AG04450 (cell line): Measurements from ENCODE around the gene POU5F2. TPM values are rescaled to one million over a fixed set of nuclear protein-coding genes. Genes with fewer than 3 reads are reported as not detected.

Experiments
- CTCF ChIA-PET: fragments of 300-600, 350-600 bp; formaldehyde crosslinking; extraction: SDS; loops from one replicate; lab custom pipeline; 2022; ENCODE audit warnings: antibody characterized with exemption, inconsistent platforms; lab: Charles Lee
- POLR2A ChIA-PET: fragments of 350-600 bp; formaldehyde crosslinking; extraction: SDS; loops from one replicate; lab custom pipeline; 2021; ENCODE audit warnings: antibody characterized with exemption, inconsistent platforms; lab: Yijun Ruan, JAX
- DNase-seq: peaks from one replicate; pipeline ENCODE4 v3.0.0-alpha.2; 2011; ENCODE audit warnings: low read depth, low spot score
- H3K27ac ChIP-seq: one replicate; pipeline ENCODE4 v1.5.1; 2012; ENCODE audit warnings: low read depth, low read length, control low read depth
- H3K27me3 ChIP-seq: one replicate; pipeline ENCODE4 v1.6.0; 2012; ENCODE audit warnings: low read length; ENCODE audit not compliant: control insufficient read depth, insufficient read depth
- H3K4me3 ChIP-seq: 2 replicates; pipeline ENCODE4 v1.5.1; 2011; ENCODE audit warnings: mild to moderate bottlenecking, low read depth, low read length, control low read depth
- H3K9me3 ChIP-seq: 2 replicates; pipeline ENCODE4 v1.5.1; 2012; ENCODE audit warnings: low read length; ENCODE audit not compliant: control insufficient read depth, insufficient read depth
- CTCF ChIP-seq: IDR thresholded peaks from 2 replicates; pipeline ENCODE4 v1.5.1; 2011; ENCODE audit warnings: low read depth, low read length, control low read depth, inconsistent platforms
- polyA plus RNA-seq: library from polyadenylated mRNA; depleted of rRNA; stranded (reverse); fragments of >200 nt; gene quantifications from 2 replicates; pipeline ENCODE4 v1.2.3, GENCODE V29; 2011

The POU5F2 gene
- polyA plus RNA-seq, 1 experiment = 0.09 TPM

GRCh38 chr5:93785475-93785874, 44.1 kb upstream of the POU5F2 start:
- DNase-seq = no peak
- TF ChIP-seq CTCF = no peak
- ChIA-PET POLR2A (no interaction called here), CTCF (interaction anchor here (0.8 to 1.4 kb wide), 2 partner anchors 15 to 178 kb away, joined by 3 read pairs; no protein-coding TSS in a partner anchor)
- no peaks in the 10 kb centered on the region for H3K27me3 ChIP-seq
- H3K4me3 ChIP-seq = no peak overlapping the region
- H3K27ac ChIP-seq = no peak overlapping the region
- no peaks in the 10 kb centered on the region for H3K9me3 ChIP-seq

GRCh38 chr5:93782978-93783377, 41.6 kb upstream of the POU5F2 start:
- POLR2A ChIA-PET = no interaction called here

GRCh38 chr5:93777620-93778019, 36.2 kb upstream of the POU5F2 start:
- POLR2A ChIA-PET = no interaction called here
- CTCF ChIA-PET = no interaction called here

More at GRCh38 chr5:93782978-93783377, 41.6 kb upstream of the POU5F2 start:
- CTCF ChIA-PET = interaction anchor here (1.2 to 3.2 kb wide), 2 partner anchors 18 to 176 kb away, joined by 4 to 21 read pairs; no protein-coding TSS in a partner anchor
- TF ChIP-seq CTCF = no peak
- no peaks in the 10 kb centered on the region for H3K27me3 ChIP-seq
- H3K9me3 ChIP-seq = no peaks in the 10 kb centered on the region
- H3K4me3 ChIP-seq = no peak overlapping the region
- no peak for DNase-seq
- H3K27ac ChIP-seq = no peak overlapping the region

GRCh38 chr5:93756372-93756771, 15.0 kb upstream of the POU5F2 start:
- no peak overlapping the region for H3K4me3 ChIP-seq
- no peak for DNase-seq
- H3K27me3 ChIP-seq = no peaks in the 10 kb centered on the region
- H3K27ac ChIP-seq = no peak overlapping the region
- POLR2A ChIA-PET = no interaction called here
- CTCF ChIA-PET = no interaction called here
- peaks cover 4% of the 10 kb centered on the region; the same call in 1 of the 2 replicates for H3K9me3 ChIP-seq
- no peak for TF ChIP-seq CTCF

More at GRCh38 chr5:93777620-93778019, 36.2 kb upstream of the POU5F2 start:
- H3K9me3 ChIP-seq = no peaks in the 10 kb centered on the region
- no peaks in the 10 kb centered on the region for H3K27me3 ChIP-seq
- H3K4me3 ChIP-seq = no peak overlapping the region
- DNase-seq = no peak
- no peak overlapping the region for H3K27ac ChIP-seq
- TF ChIP-seq CTCF = no peak

- CTCF ChIA-PET = no interaction called here
Measured at GRCh38 chr5:93755716-93756115, 14.3 kb upstream of the POU5F2 start.

More at GRCh38 chr5:93755716-93756115, 14.3 kb upstream of the POU5F2 start:
- Histone ChIP-seq H3K4me3 (no peak overlapping the region), H3K27ac (no peak overlapping the region), H3K9me3 (no peaks in the 10 kb centered on the region), H3K27me3 (no peaks in the 10 kb centered on the region)
- POLR2A ChIA-PET = no interaction called here
- no peak for TF ChIP-seq CTCF
- no peak for DNase-seq
